ENCODE data around the gene HSF2BP. TPM values are rescaled to one million over a fixed set of nuclear protein-coding genes. Genes with fewer than 3 reads are reported as not detected.
"Not testable (repeated sequence)": the region's sequence is repeated elsewhere in the genome, so short reads cannot be mapped to it uniquely, and the experiment has no call there.

The HSF2BP gene
- total RNA-seq, 1 donor = 1.8 TPM

DNA sequence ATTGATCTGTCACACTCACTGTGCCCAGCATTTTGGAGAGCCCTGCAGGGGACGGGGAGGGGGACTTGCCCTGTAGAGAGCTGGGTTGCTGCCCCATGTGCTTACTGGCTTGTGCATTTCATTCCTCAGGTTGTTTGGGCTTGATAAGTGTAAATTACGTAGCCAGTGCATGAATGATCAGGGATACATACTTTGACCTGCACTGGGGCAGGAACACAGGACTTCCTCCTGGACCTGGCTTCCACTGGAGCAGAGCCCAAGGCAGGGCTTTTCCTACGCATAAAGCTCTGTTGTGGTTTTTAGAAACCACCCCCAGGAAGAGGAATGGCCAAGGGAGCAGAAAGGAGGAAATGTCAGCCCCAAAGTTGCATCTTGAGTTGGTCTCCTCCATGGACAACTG lies 144.5 kb downstream of the HSF2BP start:
- not testable (repeated sequence) for H3K79me2 ChIP-seq (ENCODE audit: insufficient read depth, low read length); H3K36me3 ChIP-seq (ENCODE audit: insufficient read depth, low read length); H3K27ac ChIP-seq (ENCODE audit: low read depth, low read length); H4K20me1 ChIP-seq (ENCODE audit: insufficient read depth, low read length); H2AFZ ChIP-seq (ENCODE audit: low read length); H3K4me2 ChIP-seq (ENCODE audit: insufficient read depth, low read length); H3K4me1 ChIP-seq (ENCODE audit: insufficient read depth, low read length); H3K9me3 ChIP-seq (ENCODE audit: low read depth, low read length); H3K4me3 ChIP-seq (ENCODE audit: insufficient read depth, low read length); H3K27me3 ChIP-seq (ENCODE audit: insufficient read depth, low read length); DNase-seq (ENCODE audit: insufficient read length, low spot score, missing footprints)

- H3K4me2 ChIP-seq (ENCODE audit: insufficient read depth, low read length); H3K27me3 ChIP-seq (ENCODE audit: insufficient read depth, low read length); H3K27ac ChIP-seq (ENCODE audit: low read depth, low read length); DNase-seq (ENCODE audit: insufficient read length, low spot score, missing footprints); H3K36me3 ChIP-seq (ENCODE audit: insufficient read depth, low read length); H3K4me3 ChIP-seq (ENCODE audit: insufficient read depth, low read length); H3K79me2 ChIP-seq (ENCODE audit: insufficient read depth, low read length); H4K20me1 ChIP-seq (ENCODE audit: insufficient read depth, low read length); H3K4me1 ChIP-seq (ENCODE audit: insufficient read depth, low read length); H2AFZ ChIP-seq (ENCODE audit: low read length); H3K9me3 ChIP-seq (ENCODE audit: low read depth, low read length): not testable (repeated sequence)
Observed at GRCh38 chr21:43513023-43513422, 146.3 kb downstream of the HSF2BP start.

DNA sequence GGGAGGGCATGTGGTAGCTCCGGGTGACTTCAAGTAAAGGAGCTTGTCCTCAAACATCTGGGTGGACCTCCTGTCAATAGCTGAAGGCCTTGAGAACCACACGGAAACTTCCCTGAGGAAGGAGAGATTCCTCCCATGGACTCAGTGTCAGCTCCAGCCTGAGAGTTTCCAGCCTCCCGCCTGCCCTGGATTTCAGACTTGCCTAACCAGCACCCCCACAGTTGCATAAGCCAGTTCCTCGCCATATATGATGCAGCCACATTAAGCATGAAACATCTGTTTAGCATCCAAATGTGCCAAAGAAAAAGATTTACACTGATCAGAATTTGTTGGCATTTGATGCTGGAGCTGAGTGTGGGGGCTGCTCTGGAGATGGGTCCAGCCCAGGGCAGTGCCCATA lies 148.1 kb downstream of the HSF2BP start:
- not testable (repeated sequence) for H3K27ac ChIP-seq (ENCODE audit: low read depth, low read length); H3K4me3 ChIP-seq (ENCODE audit: insufficient read depth, low read length); DNase-seq (ENCODE audit: insufficient read length, low spot score, missing footprints); H3K4me1 ChIP-seq (ENCODE audit: insufficient read depth, low read length); H3K9me3 ChIP-seq (ENCODE audit: low read depth, low read length); H2AFZ ChIP-seq (ENCODE audit: low read length); H3K27me3 ChIP-seq (ENCODE audit: insufficient read depth, low read length); H3K36me3 ChIP-seq (ENCODE audit: insufficient read depth, low read length); H4K20me1 ChIP-seq (ENCODE audit: insufficient read depth, low read length); H3K79me2 ChIP-seq (ENCODE audit: insufficient read depth, low read length); H3K4me2 ChIP-seq (ENCODE audit: insufficient read depth, low read length)

DNA sequence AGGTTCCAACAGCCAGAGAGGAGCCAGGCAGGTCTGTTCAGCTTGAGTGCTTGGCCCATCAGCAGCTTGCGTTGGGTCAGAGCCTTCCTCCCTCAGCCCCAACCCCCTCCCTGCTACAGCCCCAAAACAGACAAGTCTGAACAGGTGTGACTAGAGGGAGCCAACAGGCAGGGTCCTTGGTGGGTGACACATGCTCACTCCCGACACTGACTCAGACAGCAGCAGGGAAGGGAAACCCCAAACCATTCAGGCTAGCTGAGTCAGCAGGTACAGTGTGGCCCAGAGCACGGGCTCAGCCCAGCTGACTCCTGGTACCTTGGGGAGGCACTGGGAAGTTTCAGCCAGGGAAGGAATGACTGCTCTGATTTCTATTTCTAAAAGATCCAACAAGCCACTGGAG lies 148.6 kb downstream of the HSF2BP start:
- not testable (repeated sequence) for H3K4me2 ChIP-seq (ENCODE audit: insufficient read depth, low read length); DNase-seq (ENCODE audit: insufficient read length, low spot score, missing footprints); H3K4me3 ChIP-seq (ENCODE audit: insufficient read depth, low read length); H2AFZ ChIP-seq (ENCODE audit: low read length); H3K27ac ChIP-seq (ENCODE audit: low read depth, low read length); H3K36me3 ChIP-seq (ENCODE audit: insufficient read depth, low read length); H4K20me1 ChIP-seq (ENCODE audit: insufficient read depth, low read length); H3K79me2 ChIP-seq (ENCODE audit: insufficient read depth, low read length); H3K4me1 ChIP-seq (ENCODE audit: insufficient read depth, low read length); H3K9me3 ChIP-seq (ENCODE audit: low read depth, low read length); H3K27me3 ChIP-seq (ENCODE audit: insufficient read depth, low read length)

DNA sequence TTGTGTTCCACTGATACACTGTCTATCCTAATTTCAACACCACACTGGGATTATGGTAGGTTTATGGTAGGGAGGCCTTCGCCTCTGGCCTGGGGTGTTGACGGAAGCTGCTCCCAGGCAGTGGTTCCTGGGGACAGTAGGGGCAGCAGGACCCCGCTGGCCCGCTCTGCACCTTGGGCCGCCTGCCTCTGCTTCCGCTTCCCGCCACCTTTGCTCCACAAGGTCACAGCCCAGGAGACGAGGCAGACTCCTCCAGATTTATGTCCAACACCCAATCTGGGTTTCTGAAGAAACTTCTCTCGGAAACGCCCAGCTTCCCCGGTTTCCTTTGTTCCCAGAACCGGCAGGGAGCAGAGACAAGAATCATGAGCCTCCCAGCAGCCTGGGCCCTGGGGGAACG lies 155.4 kb downstream of the HSF2BP start:
- H2AFZ ChIP-seq (ENCODE audit: low read length); H3K36me3 ChIP-seq (ENCODE audit: insufficient read depth, low read length); H3K4me3 ChIP-seq (ENCODE audit: insufficient read depth, low read length); H3K9me3 ChIP-seq (ENCODE audit: low read depth, low read length); H3K79me2 ChIP-seq (ENCODE audit: insufficient read depth, low read length); DNase-seq (ENCODE audit: insufficient read length, low spot score, missing footprints); H3K4me2 ChIP-seq (ENCODE audit: insufficient read depth, low read length); H3K27ac ChIP-seq (ENCODE audit: low read depth, low read length); H3K4me1 ChIP-seq (ENCODE audit: insufficient read depth, low read length); H3K27me3 ChIP-seq (ENCODE audit: insufficient read depth, low read length); H4K20me1 ChIP-seq (ENCODE audit: insufficient read depth, low read length): not testable (repeated sequence)

DNA sequence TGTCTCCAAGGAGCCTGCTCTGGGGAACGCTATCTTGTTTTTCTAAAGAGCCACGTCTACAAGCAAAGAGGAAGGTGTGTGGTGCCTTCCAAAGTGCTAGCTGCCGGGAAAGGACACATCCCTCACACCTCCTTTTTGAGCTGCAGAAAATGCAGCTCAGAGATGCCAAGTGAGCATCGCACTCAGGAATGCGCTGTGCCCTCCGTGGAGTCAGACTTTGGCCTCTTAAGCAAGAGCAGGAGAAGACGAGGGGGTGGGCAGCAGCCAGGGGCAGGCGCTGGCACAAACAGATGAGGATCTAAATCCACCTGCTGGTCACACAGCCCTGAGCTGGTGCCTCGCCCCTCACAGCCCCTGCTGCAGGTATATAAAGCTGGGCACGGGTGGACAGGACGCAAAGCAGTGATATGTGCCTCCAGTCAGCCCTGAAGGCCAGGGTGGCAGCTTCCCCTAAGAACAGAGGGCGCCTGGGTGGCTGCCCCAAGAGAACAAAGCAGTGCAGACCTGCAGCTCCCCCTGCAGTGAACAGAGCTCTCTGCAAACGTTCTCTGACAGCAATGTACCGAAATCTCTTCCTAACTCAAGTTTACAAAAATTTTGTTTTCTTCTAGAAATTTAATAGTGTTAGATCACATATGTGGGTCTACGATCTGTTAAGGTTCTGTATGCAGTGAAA lies 156.1 kb downstream of the HSF2BP start:
- H3K4me1 ChIP-seq (ENCODE audit: insufficient read depth, low read length); H4K20me1 ChIP-seq (ENCODE audit: insufficient read depth, low read length); H3K4me2 ChIP-seq (ENCODE audit: insufficient read depth, low read length); H3K36me3 ChIP-seq (ENCODE audit: insufficient read depth, low read length); H3K27ac ChIP-seq (ENCODE audit: low read depth, low read length); H2AFZ ChIP-seq (ENCODE audit: low read length); H3K27me3 ChIP-seq (ENCODE audit: insufficient read depth, low read length); H3K9me3 ChIP-seq (ENCODE audit: low read depth, low read length); H3K4me3 ChIP-seq (ENCODE audit: insufficient read depth, low read length); DNase-seq (ENCODE audit: insufficient read length, low spot score, missing footprints); H3K79me2 ChIP-seq (ENCODE audit: insufficient read depth, low read length): not testable (repeated sequence)

GRCh38 chr21:43502407-43503071 lies 156.7 kb downstream of the HSF2BP start:
- not testable (repeated sequence) for H3K4me3 ChIP-seq (ENCODE audit: insufficient read depth, low read length); H2AFZ ChIP-seq (ENCODE audit: low read length); H3K79me2 ChIP-seq (ENCODE audit: insufficient read depth, low read length); H3K4me2 ChIP-seq (ENCODE audit: insufficient read depth, low read length); H3K27ac ChIP-seq (ENCODE audit: low read depth, low read length); H3K9me3 ChIP-seq (ENCODE audit: low read depth, low read length); H3K27me3 ChIP-seq (ENCODE audit: insufficient read depth, low read length); DNase-seq (ENCODE audit: insufficient read length, low spot score, missing footprints); H3K36me3 ChIP-seq (ENCODE audit: insufficient read depth, low read length); H3K4me1 ChIP-seq (ENCODE audit: insufficient read depth, low read length); H4K20me1 ChIP-seq (ENCODE audit: insufficient read depth, low read length)

DNA sequence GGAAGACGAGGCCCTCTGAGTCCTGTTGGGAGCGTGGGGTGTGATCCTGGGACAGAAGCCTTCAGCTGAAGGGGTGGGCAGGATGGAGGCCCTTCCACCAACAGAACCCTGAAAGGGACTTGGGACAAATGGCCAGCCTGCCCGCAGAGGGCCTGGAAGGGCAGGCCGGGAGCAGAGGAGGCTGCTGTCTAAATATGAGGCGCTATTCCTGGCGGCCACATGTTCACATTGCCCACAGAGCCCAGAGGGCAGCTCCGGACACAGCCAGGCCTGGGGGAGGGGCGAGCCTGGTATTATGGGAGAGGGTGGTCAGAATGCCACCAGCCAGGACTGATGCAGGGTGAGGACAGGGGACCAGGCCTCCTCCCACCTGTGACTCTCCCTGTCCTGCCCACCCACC lies 160.4 kb downstream of the HSF2BP start:
- not testable (repeated sequence) for H3K9me3 ChIP-seq (ENCODE audit: low read depth, low read length); H3K36me3 ChIP-seq (ENCODE audit: insufficient read depth, low read length); H3K4me2 ChIP-seq (ENCODE audit: insufficient read depth, low read length); H3K4me1 ChIP-seq (ENCODE audit: insufficient read depth, low read length); H3K27me3 ChIP-seq (ENCODE audit: insufficient read depth, low read length); DNase-seq (ENCODE audit: insufficient read length, low spot score, missing footprints); H4K20me1 ChIP-seq (ENCODE audit: insufficient read depth, low read length); H3K79me2 ChIP-seq (ENCODE audit: insufficient read depth, low read length); H3K27ac ChIP-seq (ENCODE audit: low read depth, low read length); H3K4me3 ChIP-seq (ENCODE audit: insufficient read depth, low read length); H2AFZ ChIP-seq (ENCODE audit: low read length)

DNA sequence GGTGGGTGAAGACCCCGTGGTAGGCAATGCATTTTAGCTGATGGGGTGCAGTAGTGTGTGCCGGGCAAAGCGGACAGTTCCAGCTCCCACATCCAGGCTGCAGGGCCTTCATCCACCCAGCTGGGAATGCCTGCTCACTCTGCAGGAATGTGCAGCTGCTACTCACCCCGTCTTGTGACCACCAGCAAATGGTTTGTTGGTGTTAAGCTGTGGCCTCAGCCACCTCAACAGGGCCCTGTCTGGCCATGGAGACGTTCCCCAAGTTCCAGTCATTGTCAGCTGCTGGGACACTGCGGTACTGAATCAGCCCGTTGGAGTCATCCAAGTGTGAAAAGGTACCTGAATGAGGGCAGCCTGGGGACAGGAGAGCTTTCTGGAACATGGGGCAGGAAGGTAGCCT lies 161.2 kb downstream of the HSF2BP start:
- H3K9me3 ChIP-seq (ENCODE audit: low read depth, low read length); H3K4me1 ChIP-seq (ENCODE audit: insufficient read depth, low read length); H2AFZ ChIP-seq (ENCODE audit: low read length); H3K4me3 ChIP-seq (ENCODE audit: insufficient read depth, low read length); H3K79me2 ChIP-seq (ENCODE audit: insufficient read depth, low read length); H3K27me3 ChIP-seq (ENCODE audit: insufficient read depth, low read length); H3K36me3 ChIP-seq (ENCODE audit: insufficient read depth, low read length); DNase-seq (ENCODE audit: insufficient read length, low spot score, missing footprints); H4K20me1 ChIP-seq (ENCODE audit: insufficient read depth, low read length); H3K27ac ChIP-seq (ENCODE audit: low read depth, low read length); H3K4me2 ChIP-seq (ENCODE audit: insufficient read depth, low read length): not testable (repeated sequence)

All from osteoblast (primary cell).